Measurements from ENCODE around the gene EFNA4. TPM values are rescaled to one million over a fixed set of nuclear protein-coding genes. Genes with fewer than 3 reads are reported as not detected.

EFNA4 gene
- total and polyA plus RNA-seq, 3 donors from 2014 or later = 5.3 to 6.9 (median 6.0) TPM

DNA sequence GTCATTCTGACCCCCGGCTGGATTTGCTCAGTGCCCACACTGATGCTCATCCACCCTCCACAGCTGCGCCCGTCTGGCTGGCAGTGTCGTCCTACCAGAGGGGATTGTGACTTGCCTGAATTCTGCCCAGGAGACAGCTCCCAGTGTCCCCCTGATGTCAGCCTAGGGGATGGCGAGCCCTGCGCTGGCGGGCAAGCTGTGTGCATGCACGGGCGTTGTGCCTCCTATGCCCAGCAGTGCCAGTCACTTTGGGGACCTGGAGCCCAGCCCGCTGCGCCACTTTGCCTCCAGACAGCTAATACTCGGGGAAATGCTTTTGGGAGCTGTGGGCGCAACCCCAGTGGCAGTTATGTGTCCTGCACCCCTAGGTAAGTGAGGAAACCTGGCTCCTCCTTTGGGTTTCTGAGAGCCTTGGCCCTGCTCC, 5.7 kb upstream of the EFNA4 start:
- Histone ChIP-seq H3K36me3 (ENCODE audit: low read depth, missing control alignments) (no peaks in the 10 kb centered on the region), H3K4me1 (peaks cover 11% of the 10 kb centered on the region), H3K9me3 (no peaks in the 10 kb centered on the region), H3K27me3 (no peaks in the 10 kb centered on the region), H3K4me3 (no peak overlapping the region), H3K27ac (no peak overlapping the region)
- TF ChIP-seq, protein P1, sequence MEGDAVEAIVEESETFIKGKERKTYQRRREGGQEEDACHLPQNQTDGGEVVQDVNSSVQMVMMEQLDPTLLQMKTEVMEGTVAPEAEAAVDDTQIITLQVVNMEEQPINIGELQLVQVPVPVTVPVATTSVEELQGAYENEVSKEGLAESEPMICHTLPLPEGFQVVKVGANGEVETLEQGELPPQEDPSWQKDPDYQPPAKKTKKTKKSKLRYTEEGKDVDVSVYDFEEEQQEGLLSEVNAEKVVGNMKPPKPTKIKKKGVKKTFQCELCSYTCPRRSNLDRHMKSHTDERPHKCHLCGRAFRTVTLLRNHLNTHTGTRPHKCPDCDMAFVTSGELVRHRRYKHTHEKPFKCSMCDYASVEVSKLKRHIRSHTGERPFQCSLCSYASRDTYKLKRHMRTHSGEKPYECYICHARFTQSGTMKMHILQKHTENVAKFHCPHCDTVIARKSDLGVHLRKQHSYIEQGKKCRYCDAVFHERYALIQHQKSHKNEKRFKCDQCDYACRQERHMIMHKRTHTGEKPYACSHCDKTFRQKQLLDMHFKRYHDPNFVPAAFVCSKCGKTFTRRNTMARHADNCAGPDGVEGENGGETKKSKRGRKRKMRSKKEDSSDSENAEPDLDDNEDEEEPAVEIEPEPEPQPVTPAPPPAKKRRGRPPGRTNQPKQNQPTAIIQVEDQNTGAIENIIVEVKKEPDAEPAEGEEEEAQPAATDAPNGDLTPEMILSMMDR (IDR thresholded peaks at IDR 0.05) = no peak
- no peak for TF ChIP-seq POLR2A (IDR thresholded peaks at IDR 0.05)
- DNase-seq = no peak
- intact Hi-C loops (cut with DNase I; ENCODE audit: low total_unique reads) = no loop called here
- WGBS, 2 donors = 93 to 94% methylated on average over 9 to 13 of the region's 13 CpGs

DNA sequence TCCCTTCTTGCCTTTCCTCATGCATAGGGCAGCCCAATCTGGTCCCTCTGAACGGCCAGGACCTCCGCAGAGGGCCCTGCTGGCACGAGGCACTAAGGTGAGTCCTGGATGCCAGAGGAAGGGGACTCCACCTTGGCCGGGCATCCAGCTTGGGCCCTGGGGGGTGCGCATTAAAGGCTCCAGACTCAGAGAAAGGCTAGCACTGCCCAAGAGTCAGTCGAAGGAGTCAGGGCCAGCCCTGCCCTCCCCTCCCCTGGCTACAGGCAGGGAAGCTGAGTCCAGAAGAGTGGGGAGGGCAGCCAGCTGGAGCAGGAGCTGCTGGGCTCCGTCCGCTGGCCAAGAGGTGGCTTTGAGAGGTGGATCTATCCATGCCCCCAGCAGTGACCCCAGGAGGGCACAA, 2.8 kb upstream of the EFNA4 start:
- TF ChIP-seq POLR2A (IDR thresholded peaks at IDR 0.05) = no peak
- TF ChIP-seq, protein P1 (IDR thresholded peaks at IDR 0.05) = no peak
- Histone ChIP-seq H3K36me3 (ENCODE audit: low read depth, missing control alignments) (no peaks in the 10 kb centered on the region), H3K9me3 (no peaks in the 10 kb centered on the region), H3K4me1 (peaks cover 21% of the 10 kb centered on the region), H3K27ac (no peak overlapping the region), H3K4me3 (no peak overlapping the region), H3K27me3 (no peaks in the 10 kb centered on the region)
- intact Hi-C loops (cut with DNase I; ENCODE audit: low total_unique reads) = loop anchor here (5.0 kb wide), 1 partner anchor 108 kb away; no protein-coding TSS in a partner anchor
- no peak for DNase-seq
- WGBS, 2 donors = 76 to 93% methylated on average over 8 of the region's 8 CpGs

DNA sequence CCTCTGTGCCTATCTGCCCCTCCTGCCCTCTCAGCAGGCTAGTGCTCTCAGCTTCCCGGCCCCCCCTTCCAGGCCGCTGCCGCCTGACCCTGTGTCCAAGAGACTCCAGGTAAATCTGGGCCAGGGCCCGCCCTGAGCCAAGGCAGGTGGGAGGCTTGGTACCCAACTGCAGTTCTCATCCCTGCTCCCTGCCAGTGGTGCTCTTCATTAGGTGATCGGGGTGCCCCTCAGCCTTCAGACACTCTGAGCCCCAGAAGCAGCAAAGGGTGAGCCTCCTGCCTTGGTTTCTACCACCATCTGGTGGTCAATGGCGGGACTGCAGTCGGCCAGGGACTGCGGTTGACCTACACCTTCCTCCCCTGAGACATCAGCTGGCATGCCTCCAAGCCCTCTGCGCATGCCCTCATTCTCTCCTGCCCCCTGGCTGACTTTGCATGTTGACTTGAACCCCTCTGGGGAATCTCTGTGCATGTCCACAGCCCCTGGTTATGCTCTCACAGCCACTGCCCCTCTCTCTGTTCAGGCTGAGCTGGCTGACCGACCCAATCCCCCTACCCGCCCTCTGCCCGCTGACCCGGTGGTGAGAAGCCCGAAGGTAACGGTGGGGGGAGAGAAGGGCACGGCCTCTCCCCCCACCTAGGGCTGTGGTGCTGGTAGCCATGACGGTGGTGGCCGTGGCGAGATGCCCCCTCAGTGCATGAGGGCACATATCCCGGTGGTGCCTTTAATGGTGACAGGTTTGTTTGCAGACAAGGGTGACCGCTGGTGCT, 2.0 kb upstream of the EFNA4 start:
- Histone ChIP-seq H3K27ac (no peak overlapping the region), H3K9me3 (no peaks in the 10 kb centered on the region), H3K36me3 (ENCODE audit: low read depth, missing control alignments) (no peaks in the 10 kb centered on the region), H3K4me3 (no peak overlapping the region), H3K4me1 (peaks cover 21% of the 10 kb centered on the region), H3K27me3 (no peaks in the 10 kb centered on the region)
- intact Hi-C loops (cut with DNase I; ENCODE audit: low total_unique reads) = loop anchor here (5.0 kb wide), 1 partner anchor 109 kb away; no protein-coding TSS in a partner anchor
- peak; percentile 92 for DNase-seq
- TF ChIP-seq, protein P1 (IDR thresholded peaks at IDR 0.05) = peak; percentile 96 to 100 (median 96)
- no peak for TF ChIP-seq POLR2A (IDR thresholded peaks at IDR 0.05)
- WGBS, 2 donors = 33 to 34% methylated on average over 12 to 21 of the region's 21 CpGs

DNA sequence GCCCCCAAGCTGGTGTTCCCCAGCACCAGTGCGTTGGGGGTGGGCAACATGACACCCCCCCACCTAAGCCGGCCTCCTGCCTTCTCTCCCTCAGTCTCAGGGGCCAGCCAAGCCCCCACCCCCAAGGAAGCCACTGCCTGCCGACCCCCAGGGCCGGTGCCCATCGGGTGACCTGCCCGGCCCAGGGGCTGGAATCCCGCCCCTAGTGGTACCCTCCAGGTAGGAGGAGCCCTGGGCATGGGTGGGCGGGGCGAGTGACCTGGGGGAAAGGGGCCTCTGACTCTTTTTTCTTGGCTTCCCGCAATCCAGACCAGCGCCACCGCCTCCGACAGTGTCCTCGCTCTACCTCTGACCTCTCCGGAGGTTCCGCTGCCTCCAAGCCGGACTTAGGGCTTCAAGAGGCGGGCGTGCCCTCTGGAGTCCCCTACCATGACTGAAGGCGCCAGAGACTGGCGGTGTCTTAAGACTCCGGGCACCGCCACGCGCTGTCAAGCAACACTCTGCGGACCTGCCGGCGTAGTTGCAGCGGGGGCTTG, 1.3 kb upstream of the EFNA4 start:
- Histone ChIP-seq H3K4me1 (peaks cover 21% of the 10 kb centered on the region), H3K27me3 (no peaks in the 10 kb centered on the region), H3K27ac (no peak overlapping the region), H3K4me3 (no peak overlapping the region), H3K9me3 (no peaks in the 10 kb centered on the region), H3K36me3 (ENCODE audit: low read depth, missing control alignments) (no peaks in the 10 kb centered on the region)
- 27 to 37% methylated on average over 3 to 26 of the region's 29 CpGs for WGBS, 2 donors
- no peak for DNase-seq
- TF ChIP-seq POLR2A (IDR thresholded peaks at IDR 0.05) = no peak
- TF ChIP-seq, protein P1 (IDR thresholded peaks at IDR 0.05) = no peak
- intact Hi-C loops (cut with DNase I; ENCODE audit: low total_unique reads) = loop anchor here (5.0 kb wide), 1 partner anchor 110 kb away; no protein-coding TSS in a partner anchor

Data from testis (tissue), 3 donors.